Measurements from ENCODE around the gene CFAP57. TPM values are rescaled to one million over a fixed set of nuclear protein-coding genes. Genes with fewer than 3 reads are reported as not detected.

The CFAP57 gene
- total RNA-seq, 1 experiment from 2014 or later = 1.7 TPM

DNA sequence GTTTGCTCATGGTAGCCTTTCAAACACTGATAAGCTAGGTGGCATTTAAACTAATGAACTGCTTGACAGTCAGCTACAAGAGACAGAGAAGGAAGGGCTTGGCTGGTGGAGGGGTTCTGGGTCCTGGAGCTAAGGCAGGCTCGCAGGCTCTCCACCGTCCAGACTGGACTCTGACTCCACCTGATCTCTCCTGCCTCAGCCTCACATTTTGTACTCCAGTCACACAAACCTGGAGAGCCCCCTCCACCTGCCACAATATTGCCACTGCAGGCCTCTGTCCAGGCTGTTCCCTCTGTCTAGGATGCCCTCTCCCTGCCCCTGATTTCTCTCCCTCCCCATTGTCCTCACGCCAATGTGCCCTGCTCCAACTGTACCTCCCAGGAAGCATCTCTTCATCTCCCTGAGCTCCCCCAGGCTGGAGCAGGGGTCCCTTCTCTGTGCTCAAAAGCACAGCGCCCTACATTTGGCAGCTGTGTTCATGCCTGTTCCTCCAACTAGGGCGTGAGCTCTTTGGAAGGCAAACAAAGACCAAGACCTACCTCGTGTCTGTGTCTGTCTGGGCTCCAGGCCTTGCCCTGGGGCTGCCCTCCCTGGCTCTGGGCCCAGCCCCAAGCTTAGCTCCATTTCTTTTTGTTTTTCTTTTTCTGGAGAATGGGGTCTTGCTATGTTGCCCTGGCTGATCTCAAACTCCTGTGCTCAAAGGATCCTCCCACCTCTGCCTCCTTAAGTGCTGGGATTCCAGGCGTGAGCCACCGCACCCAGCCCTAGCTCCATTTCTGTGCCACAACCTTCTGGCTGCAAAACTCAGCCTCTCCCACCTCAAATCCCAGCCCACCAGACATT, 131.6 kb downstream of the CFAP57 start:
- H3K9me3 ChIP-seq (ENCODE audit: insufficient read depth, low read depth) = no peaks in the 10 kb centered on the region
- no peaks in the 10 kb centered on the region for H3K36me3 ChIP-seq (ENCODE audit: low read depth)
- BruUV-seq (replicated peaks) = no TSS peak
- H3K79me2 ChIP-seq (ENCODE audit: low read depth) = no peaks in the 10 kb centered on the region
- no peak overlapping the region for H3K4me3 ChIP-seq
- no peaks in the 10 kb centered on the region for H3K4me1 ChIP-seq (replicated peaks; ENCODE audit: insufficient read depth)
- POLR2A ChIA-PET (ENCODE audit: unreplicated experiment) = interaction anchor here (0.5 kb wide), 1 partner anchor 32 kb away, joined by 4 read pairs; no protein-coding TSS in a partner anchor
- no peak for TF ChIP-seq EZH2 (IDR thresholded peaks at IDR 0.05; ENCODE audit: low read depth)
- TF ChIP-seq, protein P1, sequence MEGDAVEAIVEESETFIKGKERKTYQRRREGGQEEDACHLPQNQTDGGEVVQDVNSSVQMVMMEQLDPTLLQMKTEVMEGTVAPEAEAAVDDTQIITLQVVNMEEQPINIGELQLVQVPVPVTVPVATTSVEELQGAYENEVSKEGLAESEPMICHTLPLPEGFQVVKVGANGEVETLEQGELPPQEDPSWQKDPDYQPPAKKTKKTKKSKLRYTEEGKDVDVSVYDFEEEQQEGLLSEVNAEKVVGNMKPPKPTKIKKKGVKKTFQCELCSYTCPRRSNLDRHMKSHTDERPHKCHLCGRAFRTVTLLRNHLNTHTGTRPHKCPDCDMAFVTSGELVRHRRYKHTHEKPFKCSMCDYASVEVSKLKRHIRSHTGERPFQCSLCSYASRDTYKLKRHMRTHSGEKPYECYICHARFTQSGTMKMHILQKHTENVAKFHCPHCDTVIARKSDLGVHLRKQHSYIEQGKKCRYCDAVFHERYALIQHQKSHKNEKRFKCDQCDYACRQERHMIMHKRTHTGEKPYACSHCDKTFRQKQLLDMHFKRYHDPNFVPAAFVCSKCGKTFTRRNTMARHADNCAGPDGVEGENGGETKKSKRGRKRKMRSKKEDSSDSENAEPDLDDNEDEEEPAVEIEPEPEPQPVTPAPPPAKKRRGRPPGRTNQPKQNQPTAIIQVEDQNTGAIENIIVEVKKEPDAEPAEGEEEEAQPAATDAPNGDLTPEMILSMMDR (conservative IDR thresholded peaks at IDR 0.05) = no peak
- CTCF ChIA-PET = no interaction called here
- H3F3A ChIP-seq (ENCODE audit: insufficient read depth, low read depth) = no peaks in the 10 kb centered on the region
- intact Hi-C loops (cut with micrococcal nuclease; ENCODE audit: unreplicated experiment) = no loop called here
- no peak overlapping the region for H3K4me2 ChIP-seq
- no peak overlapping the region for H3K27ac ChIP-seq
- H3K27me3 ChIP-seq (ENCODE audit: insufficient read depth, low read depth) = no peaks in the 10 kb centered on the region
- no peaks in the 10 kb centered on the region for H4K20me1 ChIP-seq (ENCODE audit: insufficient read depth)
- no peak overlapping the region for H2AFZ ChIP-seq
- no peak for DNase-seq
- H3K9me2 ChIP-seq (ENCODE audit: insufficient read depth) = no peaks in the 10 kb centered on the region

Small RNA genes within 50 kb of the gene (microRNA-seq; reads per million reads assigned to microRNA genes)
- gene MIR6733 (ENCODE audit: borderline number of aligned reads, borderline replicate concordance) = 2.0 reads per million

Other genes starting within 250 kb of the CFAP57 start
- 327 and 337 TPM in 2 replicates for gene SLC2A1, start 213.5 kb upstream of the CFAP57 start, total RNA-seq (2021)
- gene EBNA1BP2, start within 50 bp of the CFAP57 start, total RNA-seq (2021) = 151 and 153 TPM in 2 replicates
- gene TMEM125, start 97.7 kb downstream of the CFAP57 start, total RNA-seq (2021) = 55.6 and 58.0 TPM in 2 replicates
- gene C1orf210, start 113.3 kb downstream of the CFAP57 start, total RNA-seq (2021) = 23.3 and 29.3 TPM in 2 replicates
- gene TIE1, start 128.7 kb downstream of the CFAP57 start, total RNA-seq (2021) = not detected in 2 replicates
- 0.76 and 1.6 TPM in 2 replicates for gene MPL, start 165.5 kb downstream of the CFAP57 start, total RNA-seq (2021)
- 180 and 229 TPM in 2 replicates for gene CDC20, start 186.7 kb downstream of the CFAP57 start, total RNA-seq (2021)
- gene ELOVL1, start 195.7 kb downstream of the CFAP57 start, total RNA-seq (2021) = 131 TPM in 2 replicates
- 54.8 and 56.0 TPM in 2 replicates for gene MED8, start 217.5 kb downstream of the CFAP57 start, total RNA-seq (2021)
- 71.6 and 76.1 TPM in 2 replicates for gene SZT2, start 217.6 kb downstream of the CFAP57 start, total RNA-seq (2021)